HG03342 (cell line): ENCODE results near the gene WFDC12.

ENCODE experiments used
- ATAC-seq: cut with Tn5 transposase; IDR thresholded peaks from one replicate; pipeline ENCODE4 v1.9.1; 2021; ENCODE audit warnings: mild to moderate bottlenecking, moderate library complexity; ENCODE audit not compliant: unreplicated experiment

WFDC12 gene

DNA sequence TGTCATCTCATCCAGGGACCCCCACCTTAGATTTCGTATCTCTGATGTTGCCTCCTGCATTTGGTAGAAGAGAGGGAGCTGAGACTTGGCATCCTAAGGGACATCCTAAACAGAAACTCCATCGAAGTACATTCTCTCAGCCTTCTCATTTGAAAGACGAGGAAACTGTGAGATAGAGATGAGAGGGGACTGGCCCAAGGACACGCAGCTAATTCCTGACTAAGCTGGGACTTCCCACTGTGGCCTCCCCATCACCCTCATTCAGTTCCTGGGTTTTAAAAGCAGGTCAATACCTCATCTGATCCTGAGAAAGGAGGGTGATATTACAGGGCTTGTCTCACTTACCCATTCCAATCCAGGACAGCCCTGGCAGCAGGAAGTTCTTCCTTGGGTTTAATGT lies 8.4 kb downstream of the WFDC12 start:
- no peak for ATAC-seq

DNA sequence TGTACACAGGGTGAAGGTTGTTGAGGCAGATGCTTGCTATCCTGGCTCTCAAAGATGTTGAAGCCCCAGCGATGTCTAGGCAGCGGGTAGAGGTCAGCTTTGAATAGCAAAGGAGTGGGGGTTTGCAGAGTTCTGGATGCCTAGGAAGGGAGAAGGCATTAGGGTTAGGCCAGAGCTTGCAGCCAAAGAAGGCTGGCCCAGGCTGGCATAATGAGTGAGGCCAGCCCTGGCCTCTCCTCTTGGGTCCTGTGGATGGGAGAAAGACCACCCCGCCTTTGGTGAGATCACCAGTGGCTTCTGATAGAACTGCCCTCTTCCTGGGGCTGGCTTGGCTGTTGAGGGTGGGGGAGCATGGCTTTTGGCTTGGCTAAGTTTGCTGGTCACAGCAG lies 8.9 kb downstream of the WFDC12 start:
- ATAC-seq, result no peak

DNA sequence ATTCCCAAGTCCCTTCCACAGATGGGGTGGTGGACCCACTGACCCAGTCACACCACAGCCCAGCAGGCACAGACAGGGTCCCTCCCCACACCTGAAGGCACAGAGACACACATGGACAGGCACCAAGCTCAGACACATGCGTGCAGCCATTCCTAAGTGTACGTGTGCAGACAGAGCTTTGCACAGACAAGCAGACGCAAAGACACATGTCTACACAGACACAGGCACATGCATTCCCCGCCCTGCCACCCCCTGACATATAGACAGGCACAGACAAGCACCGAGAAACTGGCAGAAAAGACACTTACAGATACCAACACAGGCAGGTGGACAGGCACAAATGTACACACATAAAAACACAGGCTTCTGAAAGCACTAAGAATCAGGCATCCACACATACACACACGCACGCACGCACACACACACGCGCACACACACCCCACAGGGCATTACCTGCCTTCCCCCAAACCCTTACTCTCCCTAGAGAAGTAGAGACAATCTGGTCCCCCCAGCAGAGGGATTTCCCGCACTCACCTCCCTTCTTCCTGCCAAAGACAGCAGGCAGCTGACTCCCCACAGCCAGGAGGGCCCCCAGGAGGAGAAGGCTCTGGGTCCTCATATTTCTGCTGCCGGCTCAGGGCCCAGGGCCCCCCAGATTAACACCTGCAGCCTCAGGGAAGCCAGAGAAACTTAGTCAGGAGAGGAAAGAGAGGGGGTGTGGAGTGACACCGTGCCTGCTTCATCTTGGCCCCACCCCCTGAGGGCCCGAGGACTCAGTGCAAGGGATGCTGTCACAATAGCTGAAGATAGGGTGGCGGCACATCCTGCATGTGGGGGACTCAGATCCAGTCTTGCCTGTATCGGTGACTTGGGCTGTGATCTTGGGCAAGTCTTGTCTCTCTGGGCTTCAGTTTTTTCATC lies 9.5 kb downstream of the WFDC12 start, which contains the start of gene WFDC5:
TSS of gene WFDC5 (minus strand) at position 710 of the 921 bp plus-strand sequence. CDS start at position 619, 91 bp downstream.
- no peak for ATAC-seq

DNA sequence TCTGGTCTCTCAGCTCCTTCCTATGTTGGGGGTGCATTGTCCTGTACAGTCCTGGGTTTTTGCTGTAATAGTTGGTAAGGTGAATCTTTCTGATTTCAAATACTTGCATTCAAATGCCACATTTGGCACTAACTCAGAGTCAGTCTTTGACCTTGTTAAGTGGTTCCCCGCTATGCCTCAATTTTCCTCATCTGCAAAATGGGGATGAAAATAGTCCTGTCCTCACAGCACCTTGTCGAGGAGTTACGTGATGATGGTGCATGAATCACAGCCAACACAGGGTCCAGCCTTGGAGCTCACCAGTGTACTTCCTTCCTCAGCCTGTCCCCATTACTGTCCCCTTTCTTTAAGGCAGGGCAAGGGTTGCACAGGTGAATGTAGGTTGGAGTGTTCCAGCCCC lies 10.4 kb downstream of the WFDC12 start:
- ATAC-seq, result no peak

DNA sequence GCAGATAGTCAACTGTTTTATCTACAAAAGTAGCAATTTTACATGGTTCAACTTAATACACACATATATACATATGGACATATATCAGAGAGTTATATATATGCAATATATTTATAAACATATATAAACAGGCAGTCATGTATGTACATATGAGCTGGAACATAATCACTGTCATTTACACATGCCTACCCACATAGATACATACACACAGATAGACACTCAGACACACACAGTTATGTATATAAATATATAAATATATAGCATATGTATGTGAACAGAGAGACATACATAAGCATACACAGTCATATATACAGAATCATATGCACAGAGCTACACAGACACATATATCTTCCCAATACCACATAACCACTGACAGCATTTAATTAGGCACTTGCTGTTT lies 11.5 kb downstream of the WFDC12 start:
- ATAC-seq, result no peak

DNA sequence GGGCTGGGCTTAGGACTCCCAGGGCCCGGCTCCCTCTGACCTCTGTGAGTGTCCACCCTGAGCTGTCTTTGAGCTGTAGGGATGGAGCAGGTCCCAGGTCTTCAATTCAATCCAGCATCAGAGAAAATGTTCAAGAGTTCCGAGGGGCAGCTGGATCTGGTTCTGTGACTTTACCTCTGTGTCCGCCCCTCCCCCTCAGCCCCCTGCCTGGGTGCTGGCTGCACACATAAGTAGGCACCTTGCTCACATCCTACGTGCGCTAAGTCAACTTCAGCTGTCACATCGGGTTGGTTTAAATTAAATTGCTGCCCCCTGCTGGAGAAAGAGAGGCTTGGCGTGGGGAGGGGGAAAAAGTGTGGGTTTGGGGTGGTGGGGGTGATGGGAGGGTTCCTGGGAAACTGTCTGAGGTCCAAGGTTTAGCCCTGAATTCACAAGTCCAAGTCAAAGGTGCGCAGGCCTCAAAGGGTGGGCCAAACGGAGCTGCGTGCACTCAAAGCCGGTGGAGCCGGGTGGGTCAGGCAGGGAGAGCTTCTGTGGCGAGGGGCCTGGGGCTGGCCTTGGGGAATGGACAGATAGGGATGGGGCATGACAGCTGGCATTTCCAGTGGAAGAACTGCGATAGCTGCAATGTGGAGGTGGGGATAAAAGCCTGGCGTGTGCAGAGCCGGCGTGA lies 12.3 kb downstream of the WFDC12 start:
- ATAC-seq, result no peak

DNA sequence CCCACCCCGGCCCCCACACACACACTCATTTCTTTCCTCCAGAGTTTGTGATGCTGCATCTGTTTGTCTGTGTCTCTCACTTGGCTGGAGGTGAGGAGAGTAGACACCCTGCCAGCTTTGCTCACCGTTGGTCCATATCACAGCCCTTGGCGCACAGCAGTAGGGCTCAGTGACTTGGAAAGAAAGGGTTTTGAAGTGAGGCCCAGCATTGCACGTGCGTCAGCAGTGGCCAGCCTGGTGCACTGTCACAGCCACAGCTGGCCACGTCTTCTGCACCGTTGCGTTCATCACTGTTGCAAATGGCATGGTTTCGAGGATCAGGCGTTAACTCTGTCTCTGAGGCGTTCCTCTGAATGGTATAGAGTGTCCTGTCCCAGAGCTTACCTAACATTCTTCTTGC lies 13.0 kb downstream of the WFDC12 start:
- no peak for ATAC-seq

DNA sequence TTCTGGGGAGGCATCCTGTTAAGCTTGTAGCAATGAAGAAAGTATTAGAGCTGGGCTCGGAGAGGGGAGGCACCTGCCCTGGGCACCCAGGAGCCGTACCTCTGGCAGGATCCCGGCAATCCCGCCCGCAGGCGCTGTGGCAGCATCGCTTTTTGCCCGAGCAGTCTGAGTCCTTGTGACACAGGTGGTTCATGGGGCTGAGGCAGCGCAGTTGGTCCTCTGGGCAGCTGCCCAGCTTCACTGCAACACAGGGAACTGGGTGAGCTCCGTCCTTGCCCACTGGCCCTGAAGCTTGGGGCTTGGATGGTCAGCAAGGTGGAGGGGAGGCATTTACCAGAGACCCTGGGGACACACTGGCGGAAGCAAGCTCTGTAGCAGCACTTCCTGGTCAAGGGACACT lies 14.0 kb downstream of the WFDC12 start:
- no peak for ATAC-seq

DNA sequence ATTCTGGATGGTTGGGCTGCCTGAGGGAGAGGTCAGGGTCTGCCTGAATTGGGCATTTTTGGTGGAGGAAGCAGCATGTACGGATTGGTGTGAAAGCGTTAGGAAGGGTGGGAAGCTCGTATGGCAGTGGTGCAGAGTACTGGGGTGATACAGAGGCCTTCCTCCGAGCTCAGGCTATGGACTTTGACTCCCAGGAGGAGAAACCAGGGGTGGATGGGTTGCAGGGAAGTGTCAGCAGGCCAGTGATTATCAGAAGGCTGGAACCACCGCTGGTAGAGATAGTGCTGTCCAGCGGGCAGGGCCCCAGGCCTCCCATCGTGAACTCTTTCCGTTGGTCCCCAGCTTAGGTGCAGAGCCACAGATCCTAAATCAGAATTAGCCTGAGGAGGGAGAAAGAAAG lies 14.6 kb downstream of the WFDC12 start:
- no peak for ATAC-seq

DNA sequence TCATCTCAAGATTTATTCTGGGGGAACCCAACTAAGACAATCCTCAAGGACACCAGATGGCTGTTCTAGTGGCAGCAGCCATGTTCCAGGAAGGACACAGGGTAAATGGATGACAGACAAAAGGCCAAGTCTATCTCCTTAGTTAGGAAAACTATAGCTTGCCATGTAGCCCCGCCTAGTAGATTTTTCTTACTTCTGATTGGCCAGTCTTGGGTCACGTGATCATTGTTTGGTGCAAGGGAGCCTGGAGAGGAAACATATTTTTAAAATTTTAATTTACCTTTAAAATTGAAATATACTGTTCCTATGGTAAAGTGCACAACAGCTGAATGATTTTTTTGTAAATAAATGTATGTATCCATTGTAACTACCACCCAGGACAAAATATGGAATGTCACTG lies 18.9 kb downstream of the WFDC12 start:
- ATAC-seq, result no peak

DNA sequence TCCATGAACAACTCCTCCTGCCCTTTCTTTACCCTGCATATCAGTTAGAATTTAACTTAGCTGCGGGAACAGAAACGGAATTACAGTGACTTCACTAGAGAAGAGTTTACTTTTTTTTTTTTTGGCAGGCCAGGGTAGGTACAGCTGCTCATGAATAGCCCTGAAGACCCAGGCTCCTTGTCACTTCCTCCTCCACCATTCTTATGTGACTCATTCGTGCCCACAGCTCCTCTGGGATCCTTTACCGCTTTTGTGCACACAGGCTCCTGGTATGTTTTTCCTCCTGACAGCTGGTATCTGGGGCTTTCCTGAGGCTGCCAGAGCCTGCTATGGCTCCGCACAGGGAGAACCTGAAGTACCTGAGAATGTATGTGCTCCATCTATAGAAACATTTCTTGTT lies 19.5 kb downstream of the WFDC12 start:
- ATAC-seq, result no peak

DNA sequence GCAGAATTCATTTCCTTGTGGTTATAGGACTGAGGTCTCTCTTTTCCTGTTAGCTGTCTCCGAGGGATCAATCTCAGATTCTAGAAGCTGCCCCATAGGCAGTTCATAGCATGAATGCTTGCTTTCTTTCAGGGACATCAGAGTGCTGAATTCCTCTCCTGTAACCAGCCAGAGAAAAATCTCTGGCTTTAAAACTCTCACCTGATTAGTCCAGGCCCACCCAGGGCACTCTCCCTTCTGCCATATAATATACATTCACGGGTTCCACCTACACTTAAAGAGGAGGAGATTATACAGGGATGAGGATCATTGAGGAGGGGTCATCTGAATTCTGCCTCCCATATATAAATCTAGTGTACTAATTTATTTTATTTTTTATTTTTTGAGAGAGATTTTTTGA lies 21.2 kb downstream of the WFDC12 start:
- ATAC-seq, result no peak

DNA sequence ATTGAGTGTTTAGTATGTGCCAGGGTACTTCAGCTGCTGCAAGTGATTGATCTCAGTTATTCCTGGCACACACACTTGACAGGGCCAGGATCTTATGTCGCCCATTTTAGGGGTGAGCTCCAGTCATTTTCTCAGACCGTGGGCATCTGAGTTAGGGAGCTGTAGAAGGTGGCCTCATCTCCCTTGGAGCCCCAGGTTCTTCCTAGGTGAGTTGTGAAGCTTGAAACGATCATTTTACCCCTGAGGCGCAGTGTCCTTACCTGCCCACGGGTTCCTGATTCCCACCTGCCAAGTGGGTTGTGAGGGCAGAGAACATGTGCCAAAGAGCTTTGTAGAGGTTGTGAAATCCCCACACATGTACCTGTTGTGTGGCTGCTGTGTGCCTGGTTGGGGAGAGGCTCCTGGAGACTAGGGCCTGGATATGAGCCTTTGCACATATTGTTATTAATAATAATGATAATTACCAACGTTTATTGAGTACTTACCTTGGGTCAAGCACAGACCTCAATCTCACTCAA lies 22.9 kb downstream of the WFDC12 start:
- ATAC-seq, result no peak

DNA sequence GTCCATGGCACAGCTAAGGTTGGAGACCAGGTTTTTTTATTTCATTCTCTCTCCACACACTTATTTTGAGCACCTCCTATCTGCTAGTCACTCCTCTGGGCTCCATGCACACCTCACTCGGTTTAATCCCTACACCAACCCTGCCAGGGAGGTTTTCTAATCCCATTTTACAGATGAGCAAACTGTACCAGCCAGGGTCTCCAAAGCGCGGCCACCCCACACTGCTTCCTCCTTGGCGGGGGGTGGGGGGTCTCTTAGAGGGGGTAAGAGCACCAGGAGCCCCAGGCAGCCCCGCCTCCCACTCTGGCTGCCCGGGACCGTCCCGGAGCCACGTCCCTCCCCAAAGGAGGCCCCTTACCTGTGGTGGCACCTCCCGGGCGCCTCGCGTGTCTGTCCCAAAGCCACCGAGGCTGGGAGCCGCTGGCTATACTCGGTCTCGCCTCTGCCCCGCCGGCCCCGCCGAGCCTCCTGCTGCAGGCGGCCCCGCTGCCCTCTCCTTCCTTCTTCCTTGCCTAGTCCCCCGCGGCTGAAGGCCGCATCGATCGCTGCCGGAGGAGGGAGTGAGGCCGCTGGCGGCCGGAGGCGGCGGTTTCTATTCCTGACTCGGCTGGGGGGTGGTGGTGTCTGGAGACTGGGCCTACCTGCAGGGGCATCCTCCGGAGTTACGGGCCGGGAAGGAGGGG lies 23.6 kb downstream of the WFDC12 start, which contains the start of gene KCNS1:
TSS of gene KCNS1 (minus strand) at position 565 of the 683 bp plus-strand sequence. CDS start 1,891 bp downstream, outside the sequence.
- no peak for ATAC-seq

DNA sequence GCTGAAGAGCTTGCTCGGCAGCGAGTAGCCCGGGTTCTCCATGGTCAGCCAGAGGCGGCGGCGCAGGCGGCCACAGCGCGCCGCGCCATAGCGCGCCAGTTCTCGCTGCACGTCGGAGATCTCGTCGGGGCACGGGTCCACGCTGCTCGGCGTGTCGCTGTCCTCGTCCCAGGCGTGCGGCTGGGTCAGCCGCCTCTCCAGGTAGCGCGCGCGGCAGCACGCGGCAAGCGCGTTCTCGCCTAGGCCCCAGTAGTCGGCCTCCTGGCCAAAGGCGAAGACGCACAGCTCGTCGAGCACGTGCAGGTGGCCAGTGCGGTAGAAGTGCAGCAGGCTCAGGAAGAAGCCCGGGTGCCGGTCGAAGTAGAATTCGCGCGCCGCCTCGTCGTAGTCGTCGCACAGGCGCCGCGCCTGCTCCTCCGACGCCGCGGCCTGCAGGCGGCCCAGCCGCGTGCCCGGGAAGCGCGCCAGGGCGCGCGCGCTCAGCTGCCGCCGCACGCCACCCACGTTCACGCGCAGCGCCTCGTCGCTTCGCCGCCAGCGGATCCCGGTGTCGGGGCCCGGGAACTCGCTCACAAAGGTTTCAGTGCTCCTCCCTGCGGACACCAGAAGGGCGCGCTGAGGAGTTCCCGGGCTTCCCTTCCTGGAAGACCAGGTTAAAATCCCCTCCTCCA lies 26.0 kb downstream of the WFDC12 start:
- no peak for ATAC-seq

DNA sequence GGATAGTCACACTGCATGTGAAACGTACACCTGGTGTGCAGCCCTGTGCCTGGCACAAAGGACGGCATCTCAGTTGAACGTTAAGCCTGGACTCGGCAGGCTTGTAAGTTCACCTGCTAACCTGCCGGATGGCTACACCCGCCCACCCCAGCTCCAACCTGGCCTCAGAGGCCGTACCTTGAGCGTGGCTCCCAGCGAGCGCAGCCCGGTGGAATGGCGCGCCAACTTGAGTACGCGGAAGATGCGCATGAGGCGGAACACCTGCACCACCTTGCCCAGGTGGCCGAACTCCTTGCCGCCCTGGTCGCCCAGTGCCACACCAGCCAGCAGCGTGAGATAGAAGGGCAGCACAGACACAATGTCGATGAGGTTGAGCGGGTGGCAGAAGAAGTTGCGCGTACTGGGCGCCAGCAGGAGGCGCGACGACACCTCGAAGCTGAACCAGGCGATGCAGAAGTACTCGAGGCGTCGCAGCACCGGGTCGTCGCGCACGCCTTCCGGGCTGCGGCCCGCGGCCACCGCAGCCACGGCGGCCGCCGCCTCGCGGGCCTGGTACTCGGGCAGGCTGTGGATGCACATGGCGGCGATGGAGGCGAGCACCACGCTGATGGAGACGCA lies 26.7 kb downstream of the WFDC12 start:
- no peak for ATAC-seq

DNA sequence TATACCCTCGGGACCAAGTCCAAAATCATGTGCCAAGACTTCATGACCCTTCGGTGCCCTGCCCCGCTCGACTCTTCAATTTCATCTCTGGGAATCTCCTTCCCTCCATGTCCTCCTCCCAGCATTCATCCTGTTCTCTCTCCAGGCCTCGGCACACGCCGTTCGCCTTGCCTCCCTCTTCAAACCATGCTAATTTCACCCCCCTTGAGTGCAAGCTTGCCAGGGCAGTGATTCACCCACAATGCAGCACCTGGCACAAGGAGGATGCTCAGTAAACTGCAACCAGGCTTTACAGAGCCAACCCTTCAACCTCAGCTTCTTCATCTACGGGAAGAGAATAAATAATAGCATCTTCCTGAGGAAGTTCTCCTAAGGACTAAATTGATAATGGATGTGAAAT lies 27.5 kb downstream of the WFDC12 start:
- no peak for ATAC-seq

DNA sequence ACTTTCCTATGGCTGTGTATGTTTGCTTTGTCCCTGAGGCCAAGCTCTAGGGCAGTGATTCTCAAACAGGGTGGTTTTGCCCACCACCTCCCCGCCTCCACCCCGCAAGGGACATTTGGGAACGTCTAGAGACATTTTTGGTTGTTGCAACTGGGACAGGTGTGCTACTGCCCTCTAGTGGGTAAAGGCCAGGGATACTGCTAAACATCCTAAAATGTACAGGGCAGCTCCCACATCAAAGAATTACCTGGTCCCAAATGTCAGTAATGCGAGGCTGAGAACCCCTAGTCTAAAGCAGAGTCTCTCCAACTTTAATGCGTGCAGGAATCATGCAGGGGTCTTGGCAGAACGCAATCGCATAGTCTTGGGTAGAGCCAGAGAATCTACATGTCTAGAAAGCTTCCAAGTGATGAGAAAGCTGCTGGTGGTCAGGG lies 28.4 kb downstream of the WFDC12 start:
- ATAC-seq, result no peak

DNA sequence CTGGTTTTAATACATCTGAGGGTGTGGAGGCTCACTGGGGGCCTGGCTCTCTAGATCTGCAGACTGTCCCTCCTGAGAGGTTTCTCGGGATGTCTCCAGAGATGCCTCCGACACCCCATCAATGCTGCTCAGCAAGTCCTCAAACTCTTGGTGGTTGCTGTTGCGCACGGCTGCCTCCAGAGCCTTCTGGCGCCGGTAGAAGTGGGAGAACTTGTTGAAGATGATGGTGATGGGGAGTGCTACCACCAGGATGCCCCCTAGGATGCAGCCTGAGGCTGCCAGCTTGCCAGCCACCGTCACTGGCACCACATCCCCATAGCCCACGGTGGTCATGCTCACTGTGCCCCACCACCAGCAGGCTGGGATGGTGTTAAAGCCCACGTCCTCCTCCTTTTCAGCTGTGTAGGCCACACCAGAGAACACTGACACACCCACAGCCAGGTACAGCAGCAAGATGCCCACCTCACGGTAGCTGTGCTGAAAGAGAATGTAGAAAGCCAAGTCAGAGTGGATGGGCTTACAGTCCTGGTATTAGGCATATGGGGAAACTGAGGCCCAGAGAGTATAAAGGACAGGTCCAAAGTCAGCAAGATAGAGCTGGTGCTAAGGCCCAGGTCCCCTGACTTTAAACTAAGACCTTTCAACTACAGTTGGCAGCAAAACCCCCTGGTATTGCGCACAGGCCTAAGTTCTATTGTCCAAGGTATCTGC lies 29.2 kb downstream of the WFDC12 start:
- ATAC-seq, result no peak

DNA sequence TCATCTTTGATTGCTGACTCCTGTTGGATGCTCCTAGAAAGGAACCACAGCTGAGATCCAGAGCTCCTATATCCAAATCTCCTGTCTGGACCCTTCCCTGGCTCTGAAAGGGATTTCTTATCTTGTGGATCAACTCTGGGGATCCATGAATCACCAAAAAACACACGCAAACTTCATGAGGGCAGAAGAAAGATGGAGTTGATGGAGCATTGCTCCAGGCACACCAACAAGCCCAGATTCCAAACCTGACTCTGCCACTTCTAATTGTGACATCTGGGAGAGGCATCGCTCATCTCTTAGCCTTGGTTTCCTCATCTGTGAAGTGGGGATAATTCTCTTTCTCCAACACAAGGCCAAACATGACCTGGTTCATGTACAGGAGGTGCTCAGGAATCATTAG lies 30.1 kb downstream of the WFDC12 start:
- ATAC-seq, result no peak
